SU-DHL-6 (cell line): ENCODE results near the gene FOSL2.

ENCODE experiments used
- H2AFZ ChIP-seq: fragments of 200-600 bp; sonication (generic); 2 replicates; pipeline ENCODE4 v1.6.1; 2014; ENCODE audit warnings: low read depth, mild to moderate bottlenecking, moderate library complexity, mixed read lengths, antibody characterized with exemption, low read length; ENCODE audit not compliant: severe bottlenecking
- H3F3A ChIP-seq: fragments of 200-600 bp; shearing (Covaris generic); 2 replicates; pipeline ENCODE4 v1.6.0; 2016; ENCODE audit warnings: antibody characterized with exemption, mild to moderate bottlenecking; ENCODE audit not compliant: insufficient read depth
- H3K27ac ChIP-seq: fragments of 200-600 bp; sonication (generic); 2 replicates; pipeline ENCODE4 v1.5.1; 2016; ENCODE audit warnings: low read depth, mild to moderate bottlenecking, low read length, moderate library complexity, mixed read lengths
- H3K27me3 ChIP-seq: fragments of 200-600 bp; sonication (generic), shearing (Covaris generic); 2 replicates; pipeline ENCODE4 v1.6.0; 2014; ENCODE audit warnings: mild to moderate bottlenecking, low read length
- H3K36me3 ChIP-seq: fragments of 200-600 bp; sonication (generic); 2 replicates; pipeline ENCODE4 v1.6.1; 2014; ENCODE audit warnings: mild to moderate bottlenecking, low read length, mixed read lengths
- H3K4me2 ChIP-seq: fragments of 300-600, 200-600 bp; shearing (Covaris generic), sonication (generic); 2 replicates; pipeline ENCODE4 v1.6.0; 2014; ENCODE audit warnings: low read length, low read depth, mild to moderate bottlenecking; ENCODE audit not compliant: poor library complexity, severe bottlenecking
- H3K4me3 ChIP-seq: fragments of 200-600 bp; sonication (generic); 2 replicates; pipeline ENCODE4 v1.5.1; 2014; ENCODE audit warnings: antibody characterized with exemption, low read length, mild to moderate bottlenecking, mixed read lengths; ENCODE audit not compliant: insufficient read depth, poor library complexity, severe bottlenecking
- H3K79me2 ChIP-seq: fragments of 200-600 bp; sonication (generic); 2 replicates; pipeline ENCODE4 v1.6.1; 2014; ENCODE audit warnings: mild to moderate bottlenecking, low read length, moderate library complexity; ENCODE audit not compliant: insufficient read depth
- H3K9ac ChIP-seq: fragments of 200-600 bp; sonication (generic); 2 replicates; pipeline ENCODE4 v1.7.0; 2014; ENCODE audit warnings: mild to moderate bottlenecking, low read length
- H3K9me2 ChIP-seq: fragments of 200-600 bp; sonication (generic); replicated peaks from 2 replicates; pipeline ENCODE4 v1.6.1; 2014; ENCODE audit warnings: low read length; ENCODE audit not compliant: insufficient read depth
- H3K9me3 ChIP-seq: fragments of 200-600 bp; sonication (generic); 2 replicates; pipeline ENCODE4 v1.6.1; 2014; ENCODE audit warnings: low read length, mixed read lengths; ENCODE audit not compliant: insufficient read depth
- H4K20me1 ChIP-seq: fragments of 200-600 bp; sonication (generic); 2 replicates; pipeline ENCODE4 v1.6.1; 2014; ENCODE audit warnings: low read depth, mild to moderate bottlenecking, antibody characterized with exemption, low read length, moderate library complexity, mixed read lengths
- EZH2phosphoT487 ChIP-seq: fragments of 200-600 bp; sonication (generic), shearing (Covaris generic); conservative IDR thresholded peaks from 2 replicates; pipeline ENCODE4 v1.6.1; 2018; ENCODE audit warnings: mild to moderate bottlenecking, antibody characterized with exemption, low read length, moderate library complexity, mixed read lengths
- TF ChIP-seq, protein P1 (sequence below): fragments of 200-600 bp; sonication (generic); IDR thresholded peaks from one replicate; pipeline ENCODE4 v1.5.1; 2017; ENCODE audit warnings: antibody characterized with exemption, mild to moderate bottlenecking, low read length, moderate library complexity; ENCODE audit not compliant: insufficient read depth, poor library complexity, severe bottlenecking

FOSL2 gene

GRCh38 chr2:28427741-28428415 is 35.2 kb downstream of the FOSL2 start:
- Histone ChIP-seq H3K27ac (no peak overlapping the region), H3K36me3 (no peaks in the 10 kb centered on the region), H3K4me2 (no peak overlapping the region), H3K4me3 (no peak overlapping the region), H3K9me2 (no peaks in the 10 kb centered on the region), H3K9ac (no peak overlapping the region), H3K27me3 (no peaks in the 10 kb centered on the region), H3F3A (no peaks in the 10 kb centered on the region), H4K20me1 (no peaks in the 10 kb centered on the region), H2AFZ (no peak overlapping the region), H3K79me2 (no peaks in the 10 kb centered on the region), H3K9me3 (no peaks in the 10 kb centered on the region)
- no peak for TF ChIP-seq EZH2phosphoT487
- TF ChIP-seq, protein P1, sequence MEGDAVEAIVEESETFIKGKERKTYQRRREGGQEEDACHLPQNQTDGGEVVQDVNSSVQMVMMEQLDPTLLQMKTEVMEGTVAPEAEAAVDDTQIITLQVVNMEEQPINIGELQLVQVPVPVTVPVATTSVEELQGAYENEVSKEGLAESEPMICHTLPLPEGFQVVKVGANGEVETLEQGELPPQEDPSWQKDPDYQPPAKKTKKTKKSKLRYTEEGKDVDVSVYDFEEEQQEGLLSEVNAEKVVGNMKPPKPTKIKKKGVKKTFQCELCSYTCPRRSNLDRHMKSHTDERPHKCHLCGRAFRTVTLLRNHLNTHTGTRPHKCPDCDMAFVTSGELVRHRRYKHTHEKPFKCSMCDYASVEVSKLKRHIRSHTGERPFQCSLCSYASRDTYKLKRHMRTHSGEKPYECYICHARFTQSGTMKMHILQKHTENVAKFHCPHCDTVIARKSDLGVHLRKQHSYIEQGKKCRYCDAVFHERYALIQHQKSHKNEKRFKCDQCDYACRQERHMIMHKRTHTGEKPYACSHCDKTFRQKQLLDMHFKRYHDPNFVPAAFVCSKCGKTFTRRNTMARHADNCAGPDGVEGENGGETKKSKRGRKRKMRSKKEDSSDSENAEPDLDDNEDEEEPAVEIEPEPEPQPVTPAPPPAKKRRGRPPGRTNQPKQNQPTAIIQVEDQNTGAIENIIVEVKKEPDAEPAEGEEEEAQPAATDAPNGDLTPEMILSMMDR: no peak

- Histone ChIP-seq H3K36me3 (no peaks in the 10 kb centered on the region), H4K20me1 (no peaks in the 10 kb centered on the region), H3K9ac (no peak overlapping the region), H3K27me3 (no peaks in the 10 kb centered on the region), H3K79me2 (no peaks in the 10 kb centered on the region), H3K4me3 (no peak overlapping the region), H3K4me2 (no peak overlapping the region), H3F3A (no peaks in the 10 kb centered on the region), H2AFZ (no peak overlapping the region), H3K9me3 (no peaks in the 10 kb centered on the region), H3K9me2 (no peaks in the 10 kb centered on the region), H3K27ac (no peak overlapping the region)
- TF ChIP-seq, protein P1: no peak
- no peak for TF ChIP-seq EZH2phosphoT487
These were observed 35.8 kb downstream of the FOSL2 start for GRCh38 chr2:28428486-28428885.

GRCh38 chr2:28429636-28430376 is 37.1 kb downstream of the FOSL2 start:
- Histone ChIP-seq H3K36me3 (no peaks in the 10 kb centered on the region), H3K9me2 (no peaks in the 10 kb centered on the region), H3K4me3 (no peak overlapping the region), H3K4me2 (no peak overlapping the region), H3K9me3 (no peaks in the 10 kb centered on the region), H3K9ac (no peak overlapping the region), H4K20me1 (no peaks in the 10 kb centered on the region), H3K79me2 (no peaks in the 10 kb centered on the region), H3K27ac (no peak overlapping the region), H3F3A (no peaks in the 10 kb centered on the region), H3K27me3 (no peaks in the 10 kb centered on the region), H2AFZ (no peak overlapping the region)
- no peak for TF ChIP-seq EZH2phosphoT487
- TF ChIP-seq, protein P1: no peak
